SU-DHL-6 (cell line): ENCODE results near the gene PASK.

ENCODE experiments used
- EZH2phosphoT487 ChIP-seq: fragments of 200-600 bp; sonication (generic), shearing (Covaris generic); conservative IDR thresholded peaks from 2 replicates; pipeline ENCODE4 v1.6.1; 2018; ENCODE audit warnings: mild to moderate bottlenecking, antibody characterized with exemption, low read length, moderate library complexity, mixed read lengths
- TF ChIP-seq, protein P1 (sequence below): fragments of 200-600 bp; sonication (generic); IDR thresholded peaks from one replicate; pipeline ENCODE4 v1.5.1; 2017; ENCODE audit warnings: antibody characterized with exemption, mild to moderate bottlenecking, low read length, moderate library complexity; ENCODE audit not compliant: insufficient read depth, poor library complexity, severe bottlenecking

DNA sequence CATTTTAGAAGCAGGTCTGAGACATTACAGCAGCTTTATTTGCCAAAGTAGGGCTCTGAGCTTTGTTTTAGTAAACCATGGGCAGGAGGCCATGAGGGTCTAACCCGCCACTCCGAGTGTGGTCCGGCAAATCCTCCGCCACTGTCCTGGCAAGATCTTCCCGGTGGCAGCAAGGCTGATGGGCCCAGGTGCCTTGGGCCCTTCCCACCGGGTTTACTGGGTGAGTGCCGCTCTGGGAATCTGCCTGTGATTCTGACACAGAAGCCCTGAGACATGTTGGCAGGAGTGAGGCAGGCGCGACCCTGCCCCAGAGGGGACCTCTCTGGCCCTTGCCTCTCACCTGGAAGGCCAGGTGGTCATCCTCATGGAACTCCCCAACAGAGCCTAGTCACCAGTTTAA lies 77.1 kb downstream of the PASK start:
- TF ChIP-seq, protein P1, sequence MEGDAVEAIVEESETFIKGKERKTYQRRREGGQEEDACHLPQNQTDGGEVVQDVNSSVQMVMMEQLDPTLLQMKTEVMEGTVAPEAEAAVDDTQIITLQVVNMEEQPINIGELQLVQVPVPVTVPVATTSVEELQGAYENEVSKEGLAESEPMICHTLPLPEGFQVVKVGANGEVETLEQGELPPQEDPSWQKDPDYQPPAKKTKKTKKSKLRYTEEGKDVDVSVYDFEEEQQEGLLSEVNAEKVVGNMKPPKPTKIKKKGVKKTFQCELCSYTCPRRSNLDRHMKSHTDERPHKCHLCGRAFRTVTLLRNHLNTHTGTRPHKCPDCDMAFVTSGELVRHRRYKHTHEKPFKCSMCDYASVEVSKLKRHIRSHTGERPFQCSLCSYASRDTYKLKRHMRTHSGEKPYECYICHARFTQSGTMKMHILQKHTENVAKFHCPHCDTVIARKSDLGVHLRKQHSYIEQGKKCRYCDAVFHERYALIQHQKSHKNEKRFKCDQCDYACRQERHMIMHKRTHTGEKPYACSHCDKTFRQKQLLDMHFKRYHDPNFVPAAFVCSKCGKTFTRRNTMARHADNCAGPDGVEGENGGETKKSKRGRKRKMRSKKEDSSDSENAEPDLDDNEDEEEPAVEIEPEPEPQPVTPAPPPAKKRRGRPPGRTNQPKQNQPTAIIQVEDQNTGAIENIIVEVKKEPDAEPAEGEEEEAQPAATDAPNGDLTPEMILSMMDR, result no peak
- no peak for TF ChIP-seq EZH2phosphoT487
